ENCODE measurements around the gene TSPAN14. TPM values are rescaled to one million over a fixed set of nuclear protein-coding genes. Genes with fewer than 3 reads are reported as not detected.

TSPAN14 gene
- total and polyA plus RNA-seq, 2 of the 8 experiments (the other 6 are each of a cell fraction or from before 2014, with no cell fraction given), result 47.4 to 57.8 TPM

GRCh38 chr10:80579181-80579763 is 125.2 kb downstream of the TSPAN14 start:
- Histone ChIP-seq H3K9ac (replicated peaks in 1 of 4; ENCODE audit: extremely low read depth in 1 of 4, low read depth in 3 of 4, low read length in 3 of 4) (no peak overlapping the region), H2AFZ (ENCODE audit: low read length) (no peak overlapping the region), H3K4me2 (ENCODE audit: insufficient read depth in 1 of 2, low read depth in 2 of 2, low read length in 2 of 2) (no peak overlapping the region), H3K27me3 (replicated peaks in 1 of 4; ENCODE audit: control insufficient read depth in 3 of 4, extremely low read depth in 1 of 4, insufficient read depth in 3 of 4, low read length in 3 of 4) (no peaks in the 10 kb centered on the region; a peak in 1 of 7 replicates), H2BK12ac (ENCODE audit: low read depth, low read length) (no peak overlapping the region), H4K91ac (replicated peaks; ENCODE audit: insufficient read length, low read length) (no peak overlapping the region), H3K4ac (replicated peaks; ENCODE audit: insufficient read length, low read depth, low read length) (no peak overlapping the region), H3K4me1 (replicated peaks in 1 of 4; ENCODE audit: control insufficient read depth in 3 of 4, insufficient read depth in 4 of 4, low read length in 3 of 4) (no peaks in the 10 kb centered on the region), H4K20me1 (replicated peaks in 1 of 2; ENCODE audit: control insufficient read depth in 1 of 2, insufficient read depth in 2 of 2, low read length in 2 of 2) (no peaks in the 10 kb centered on the region), H2BK20ac (ENCODE audit: low read length) (no peak overlapping the region), H3K36me3 (ENCODE audit: control insufficient read depth in 2 of 4, insufficient read depth in 4 of 4, low read length in 3 of 4) (no peaks in the 10 kb centered on the region), H3K14ac (ENCODE audit: insufficient read length) (no peak overlapping the region), H3K4me3 (ENCODE audit: extremely low read depth in 1 of 4, insufficient read depth in 2 of 4, low read depth in 3 of 4, low read length in 4 of 4) (no peak overlapping the region), H2AK5ac (ENCODE audit: low read depth, low read length) (no peak overlapping the region), H3K18ac (ENCODE audit: extremely low read depth, low read length) (no peak overlapping the region), H4K5ac (ENCODE audit: insufficient read length, low read depth, low read length) (no peak overlapping the region), H3K27ac (ENCODE audit: low read depth, low read length) (no peak overlapping the region), H3K9me3 (ENCODE audit: insufficient read depth in 2 of 2, low read depth in 1 of 2, low read length in 1 of 2) (no peaks in the 10 kb centered on the region), H3K79me2 (ENCODE audit: control insufficient read depth in 1 of 2, insufficient read depth in 2 of 2, low read length in 2 of 2) (no peaks in the 10 kb centered on the region), H3K23ac (ENCODE audit: insufficient read length) (no peak overlapping the region), H3K56ac (replicated peaks; ENCODE audit: insufficient read length, low read depth, low read length) (no peak overlapping the region), H3K79me1 (ENCODE audit: low read depth, low read length) (no peaks in the 10 kb centered on the region), H2BK15ac (ENCODE audit: low read length) (no peak overlapping the region), H2BK120ac (replicated peaks; ENCODE audit: low read depth, low read length) (no peak overlapping the region), H3K23me2 (ENCODE audit: low read depth, low read length) (no peaks in the 10 kb centered on the region), H4K8ac (ENCODE audit: extremely low read depth, insufficient read depth, low read length) (no peak overlapping the region), H2BK5ac (ENCODE audit: low read depth, low read length) (no peak overlapping the region)
- CTCF ChIA-PET (ENCODE audit: partially characterized antibody), result interaction anchor here (1.0 to 2.0 kb wide), 6 partner anchors 10 to 319 kb away, joined by 3 to 6 read pairs (median 5); no protein-coding TSS in a partner anchor
- DNase-seq (ENCODE audit: low read depth in 1 of 2, low spot score in 2 of 2), result no peak
- POLR2A ChIA-PET (ENCODE audit: partially characterized antibody), result no interaction called here
- FAIRE-seq, result no peak
- WGBS, 2 experiments (ENCODE audit: extremely low coverage in 1 of 2, insufficient coverage in 1 of 2, insufficient read length in 1 of 2, insufficient replicate concordance in 2 of 2, low coverage in 1 of 2, low lambda C conversion rate in 2 of 2, missing lambda C conversion rate in 1 of 2), result 76% methylated on average over 5 of the region's 5 CpGs; no CpG with 5 or more reads in 1 of the 2 experiments
- TF ChIP-seq KDM1A (IDR thresholded peaks at IDR 0.05; ENCODE audit: borderline replicate concordance, low read length) (no peak), EGR1 (IDR thresholded peaks at IDR 0.05; ENCODE audit: borderline replicate concordance, low read depth, low read length) (no peak), MAFK (IDR thresholded peaks at IDR 0.05; ENCODE audit: low read depth, low read length) (no peak), SP2 (IDR thresholded peaks at IDR 0.05; ENCODE audit: low read length) (no peak), EZH2 (IDR thresholded peaks at IDR 0.05; ENCODE audit: low read depth, low read length, severe bottlenecking) (no peak), SAP30 (IDR thresholded peaks at IDR 0.05; ENCODE audit: insufficient read depth, insufficient replicate concordance, low read length) (no peak), POU5F1 (IDR thresholded peaks at IDR 0.05; ENCODE audit: low read depth, low read length) (no peak), RNF2 (IDR thresholded peaks at IDR 0.05; ENCODE audit: borderline replicate concordance, low read depth, low read length, missing control alignments, poor library complexity, severe bottlenecking) (no peak), TAF1 (IDR thresholded peaks at IDR 0.05; ENCODE audit: low read depth, low read length) (no peak), SIN3A (conservative IDR thresholded peaks at IDR 0.05 in 1 of 2, IDR thresholded peaks at IDR 0.05 in 1 of 2; ENCODE audit: low read depth in 1 of 2, low read length in 2 of 2) (no peak), RAD21 (IDR thresholded peaks at IDR 0.05 in 1 of 2, conservative IDR thresholded peaks at IDR 0.05 in 1 of 2; ENCODE audit: low read depth in 2 of 2, low read length in 2 of 2) (no peak), TBP (IDR thresholded peaks at IDR 0.05; ENCODE audit: low read depth, low read length) (no peak), KDM5A (IDR thresholded peaks at IDR 0.05; ENCODE audit: low read length) (no peak)
